SK-N-SH (cell line): ENCODE results near the gene MAN1A1. TPM values are rescaled to one million over a fixed set of nuclear protein-coding genes. Genes with fewer than 3 reads are reported as not detected.

Source experiments
- CTCF ChIA-PET: fragments of 300-600, 350-600 bp; formaldehyde crosslinking; extraction: SDS; loops from one replicate; lab custom pipeline; 2021; lab: Yijun Ruan, JAX
- POLR2A ChIA-PET: fragments of 350-600 bp; sonication (Branson Sonifier 250); formaldehyde crosslinking; extraction: SDS; loops from one replicate; lab custom pipeline; 2020; ENCODE audit warnings: antibody characterized with exemption, inconsistent platforms; lab: Yijun Ruan, JAX
- DNase-seq: peaks from one replicate; pipeline ENCODE4 v3.0.0; 2012
- H2AFZ ChIP-seq: fragments of 200-600 bp; sonication (generic); 2 replicates; pipeline ENCODE4 v1.8.1; 2016; ENCODE audit warnings: antibody characterized with exemption, mild to moderate bottlenecking, low read depth
- H3F3A ChIP-seq: fragments of 200-600 bp; sonication (generic); replicated peaks from 2 replicates; pipeline ENCODE3; 2016; ENCODE audit warnings: antibody characterized with exemption, mild to moderate bottlenecking; ENCODE audit not compliant: insufficient read depth
- H3K27ac ChIP-seq, 2 experiments: fragments of 200-500 bp in 1 of 2; fragments of 200-600 bp in 1 of 2; sonication (Bioruptor generic) in 1 of 2; sonication (generic), shearing (Covaris generic) in 1 of 2; 2 replicates each; pipeline versions ENCODE4 v1.5.1 to v1.6.1; 2014 to 2016; ENCODE audit warnings: low read depth in 2 of 2, inconsistent platforms in 1 of 2, low read length in 1 of 2, mild to moderate bottlenecking in 1 of 2, mixed read lengths in 1 of 2
- H3K27me3 ChIP-seq: fragments of 200-600 bp; sonication (generic), shearing (Covaris generic); 2 replicates; pipeline ENCODE4 v1.6.1; 2016; ENCODE audit warnings: mixed run types; ENCODE audit not compliant: insufficient read depth
- H3K36me3 ChIP-seq, 2 experiments: fragments of 200-500 bp in 1 of 2; fragments of 200-600 bp in 1 of 2; sonication (Bioruptor generic) in 1 of 2; sonication (generic) in 1 of 2; replicated peaks in 1 of 2; 2 replicates each; pipeline versions ENCODE3 to v1.5.1; 2014 to 2016; ENCODE audit warnings: low read length in 1 of 2, mild to moderate bottlenecking in 1 of 2; ENCODE audit not compliant: insufficient read depth in 2 of 2, control insufficient read depth in 1 of 2
- H3K4me1 ChIP-seq, 2 experiments: fragments of 200-500 bp in 1 of 2; fragments of 200-600 bp in 1 of 2; sonication (Bioruptor generic) in 1 of 2; sonication (generic), shearing (Covaris generic) in 1 of 2; 2 replicates each; pipeline versions ENCODE4 v1.5.1 to v1.6.1; 2014 to 2016; ENCODE audit warnings: low read depth in 1 of 2, low read length in 1 of 2, mixed run types in 1 of 2; ENCODE audit not compliant: insufficient read depth in 2 of 2, control insufficient read depth in 1 of 2
- H3K4me2 ChIP-seq: fragments of 200-600 bp; sonication (generic), shearing (Covaris generic); 2 replicates; pipeline ENCODE4 v1.6.1; 2017; ENCODE audit warnings: mixed run types
- H3K4me3 ChIP-seq, 2 experiments: fragments of 200-500 bp in 1 of 2; fragments of 200-600 bp in 1 of 2; sonication (Bioruptor generic) in 1 of 2; sonication (generic), shearing (Covaris generic) in 1 of 2; 2 replicates each; pipeline versions ENCODE4 v1.5.1 to v1.8.1; 2014 to 2016; ENCODE audit warnings: low read depth in 2 of 2, inconsistent platforms in 1 of 2, low read length in 1 of 2, mild to moderate bottlenecking in 1 of 2, mixed read lengths in 1 of 2, moderate library complexity in 1 of 2
- H3K79me2 ChIP-seq: fragments of 200-600 bp; sonication (generic); 2 replicates; pipeline ENCODE4 v1.8.1; 2017; ENCODE audit warnings: mild to moderate bottlenecking; ENCODE audit not compliant: insufficient read depth
- H3K9ac ChIP-seq: fragments of 200-600 bp; sonication (generic); 2 replicates; pipeline ENCODE4 v1.6.1; 2017; ENCODE audit warnings: mixed run types
- H3K9me2 ChIP-seq: fragments of 200-600 bp; sonication (generic); 2 replicates; pipeline ENCODE4 v1.6.1; 2017; ENCODE audit warnings: mixed run types
- H3K9me3 ChIP-seq: fragments of 200-600 bp; sonication (generic); 2 replicates; pipeline ENCODE4 v1.6.1; 2017; ENCODE audit warnings: mixed run types, mild to moderate bottlenecking, moderate library complexity
- H4K20me1 ChIP-seq: fragments of 200-600 bp; sonication (generic); 2 replicates; pipeline ENCODE4 v1.6.1; 2017; ENCODE audit warnings: mild to moderate bottlenecking, mixed run types; ENCODE audit not compliant: insufficient read depth
- CHD2 ChIP-seq: fragments of 150-350 bp; IDR thresholded peaks from 2 replicates; pipeline ENCODE4 v1.6.1; 2018; ENCODE audit warnings: low read length; ENCODE audit not compliant: partially characterized antibody
- CTCF ChIP-seq: fragments of 200-600 bp; sonication (generic); IDR thresholded peaks from 2 replicates; pipeline ENCODE4 v1.6.1; 2017; ENCODE audit warnings: antibody characterized with exemption, mild to moderate bottlenecking, moderate library complexity
- ELF1 ChIP-seq: IDR thresholded peaks from 2 replicates; pipeline ENCODE4 v1.4.0; 2012
- EP300 ChIP-seq, 2 experiments: IDR thresholded peaks; 2 replicates each; pipeline versions ENCODE4 v1.4.0 to v1.6.1; 2012; ENCODE audit warnings: borderline replicate concordance in 1 of 2, low read depth in 1 of 2, low read length in 1 of 2
- FOXJ3 ChIP-seq: sonication (generic); formaldehyde crosslinking; IDR thresholded peaks from 2 replicates; pipeline ENCODE4 v1.5.1; 2020; ENCODE audit warnings: mild to moderate bottlenecking, missing genetic modification reagents
- GABPA ChIP-seq: IDR thresholded peaks from 2 replicates; pipeline ENCODE4 v1.4.0; 2012; ENCODE audit warnings: low read depth, mild to moderate bottlenecking
- JUND ChIP-seq: IDR thresholded peaks from 2 replicates; pipeline ENCODE4 v1.4.0; 2012
- MAX ChIP-seq: IDR thresholded peaks from 2 replicates; pipeline ENCODE4 v1.4.0; 2012; ENCODE audit warnings: low read depth
- NFIC ChIP-seq: IDR thresholded peaks from 2 replicates; pipeline ENCODE4 v1.4.0; 2012; ENCODE audit warnings: borderline replicate concordance
- NRF1 ChIP-seq: IDR thresholded peaks from 2 replicates; pipeline ENCODE4 v1.6.1; 2012; ENCODE audit warnings: low read depth, mild to moderate bottlenecking, low read length
- PBX3 ChIP-seq: IDR thresholded peaks from 2 replicates; pipeline ENCODE4; 2012
- POLR2AphosphoS5 ChIP-seq: IDR thresholded peaks from 2 replicates; pipeline ENCODE4 v1.6.1; 2012; ENCODE audit warnings: low read depth, low read length
- RCOR1 ChIP-seq: fragments of 150-350 bp; IDR thresholded peaks from 2 replicates; pipeline ENCODE4 v1.6.1; 2017; ENCODE audit warnings: antibody characterized with exemption, low read length
- REST ChIP-seq: IDR thresholded peaks from 2 replicates; pipeline ENCODE4 v1.6.1; 2012; ENCODE audit warnings: mild to moderate bottlenecking, low read depth, low read length, moderate library complexity
- RFX5 ChIP-seq: IDR thresholded peaks from 2 replicates; pipeline ENCODE4 v1.6.1; 2012; ENCODE audit warnings: mild to moderate bottlenecking, improper control_type of control experiment, low read length
- RXRA ChIP-seq: IDR thresholded peaks from 2 replicates; pipeline ENCODE4 v1.4.0; 2012; ENCODE audit warnings: low read depth, mild to moderate bottlenecking, borderline replicate concordance
- SMC3 ChIP-seq: IDR thresholded peaks from 2 replicates; pipeline ENCODE4 v1.6.1; 2012; ENCODE audit warnings: low read depth, low read length, improper control_type of control experiment
- TAF1 ChIP-seq: IDR thresholded peaks from 2 replicates; pipeline ENCODE4 v1.6.1; 2012; ENCODE audit warnings: low read depth, mild to moderate bottlenecking, low read length, moderate library complexity, borderline replicate concordance
- TCF12 ChIP-seq: IDR thresholded peaks from 2 replicates; pipeline ENCODE4 v1.4.0; 2012
- TEAD4 ChIP-seq: IDR thresholded peaks from 2 replicates; pipeline ENCODE4 v1.4.0; 2012; ENCODE audit warnings: mild to moderate bottlenecking, borderline replicate concordance; ENCODE audit not compliant: insufficient read depth
- USF1 ChIP-seq: IDR thresholded peaks from 2 replicates; pipeline ENCODE4 v1.4.0; 2012; ENCODE audit warnings: low read depth, borderline replicate concordance
- USF2 ChIP-seq: fragments of 150-350 bp; IDR thresholded peaks from 2 replicates; pipeline ENCODE4 v1.6.1; 2017; ENCODE audit warnings: antibody characterized with exemption, low read length, low read depth, borderline replicate concordance
- YY1 ChIP-seq: IDR thresholded peaks from 2 replicates; pipeline ENCODE4 v1.4.0; 2012; ENCODE audit warnings: low read depth, mild to moderate bottlenecking
- ZBTB33 ChIP-seq: IDR thresholded peaks from 2 replicates; pipeline ENCODE4 v1.4.0; 2012; ENCODE audit warnings: low read depth, borderline replicate concordance
- WGBS: methylation state at CpG from one replicate; pipeline ENCODE4 v1.1.6; 2017; ENCODE audit warnings: low lambda C conversion rate; 5-methylcytosine and 5-hydroxymethylcytosine counted together
- polyA plus RNA-seq, 3 experiments: library from polyadenylated mRNA; depleted of rRNA; stranded (reverse); fragments of >200 nt; gene quantifications; 2 replicates each; pipeline ENCODE4 v1.2.3, GENCODE V29; 2012

Gene MAN1A1
- polyA plus RNA-seq, 1 of the 3 experiments (the other 2 are of a cell fraction), result 28.0 TPM

GRCh38 chr6:119170447-119171087, 179.0 kb downstream of the MAN1A1 start:
- Histone ChIP-seq H3K27ac (peak overlapping the region; percentile 39 to 66; a peak in 2 of 4 replicates), H4K20me1 (no peaks in the 10 kb centered on the region), H2AFZ (no peak overlapping the region), H3K27me3 (no peaks in the 10 kb centered on the region), H3F3A (peaks cover 2% of the 10 kb centered on the region), H3K9me2 (no peaks in the 10 kb centered on the region), H3K4me2 (peak overlapping the region; percentile 0; the same call in 1 of the 2 replicates), H3K9ac (no peak overlapping the region), H3K4me3 (no peak overlapping the region), H3K4me1 (peaks cover 0 to under 1% of the 10 kb centered on the region in 2 experiments; a peak in 2 of 4 replicates), H3K9me3 (no peaks in the 10 kb centered on the region), H3K79me2 (no peaks in the 10 kb centered on the region), H3K36me3 (no peaks in the 10 kb centered on the region)
- POLR2A ChIA-PET, result no interaction called here
- CTCF ChIA-PET, result no interaction called here
- WGBS, result 18% methylated on average over 8 of the region's 8 CpGs
- DNase-seq, result no peak
- TF ChIP-seq SMC3, result no peak
- TF ChIP-seq RXRA, result no peak
- TF ChIP-seq CTCF, result no peak
- no peak for TF ChIP-seq USF1
- TF ChIP-seq EP300 (IDR thresholded peaks at IDR 0.05; ENCODE audit: borderline replicate concordance in 1 of 2, low read depth in 1 of 2, low read length in 1 of 2), result peak; percentile 38 to 85
- TF ChIP-seq NFIC, result peak; percentile 96
- TF ChIP-seq NRF1, result no peak
- no peak for TF ChIP-seq FOXJ3
- TF ChIP-seq RFX5, result no peak
- TF ChIP-seq PBX3, result peak; percentile 81
- TF ChIP-seq MAX, result no peak
- TF ChIP-seq REST, result no peak
- no peak for TF ChIP-seq ELF1
- no peak for TF ChIP-seq ZBTB33
- TF ChIP-seq POLR2AphosphoS5, result peak; percentile 61; the same call in 1 of the 2 replicates
- peak; percentile 71 for TF ChIP-seq TCF12
- TF ChIP-seq CHD2, result no peak
- no peak for TF ChIP-seq RCOR1
- no peak for TF ChIP-seq YY1
- TF ChIP-seq USF2, result no peak
- TF ChIP-seq JUND, result peak; percentile 59; the same call in 1 of the 2 replicates
- peak; percentile 85 for TF ChIP-seq TEAD4
- TF ChIP-seq TAF1, result no peak
- TF ChIP-seq GABPA, result no peak
